BE2C (cell line): ENCODE results near the gene CCDC92.
A peak's percentile ranks its signal among the peaks of the same experiment; 100 is the strongest.

Experiments
- DNase-seq: peaks from one replicate; pipeline ENCODE4 v3.0.0-alpha.2; 2020
- H3K27me3 ChIP-seq: fragments of 250-450 bp; sonication (Bioruptor Pico); 2 replicates; pipeline ENCODE4 v1.5.1; 2020; ENCODE audit warnings: mild to moderate bottlenecking
- H3K36me3 ChIP-seq: fragments of 250-450 bp; sonication (Bioruptor Pico); 2 replicates; pipeline ENCODE4 v1.5.1; 2020; ENCODE audit warnings: mild to moderate bottlenecking
- H3K4me1 ChIP-seq: fragments of 250-450 bp; sonication (Bioruptor Pico); 2 replicates; pipeline ENCODE4 v1.5.1; 2020
- H3K4me3 ChIP-seq: 2 replicates; pipeline ENCODE4 v1.5.1; 2011; ENCODE audit warnings: low read depth, low read length
- H3K9me3 ChIP-seq: fragments of 250-450 bp; sonication (Bioruptor Pico); 2 replicates; pipeline ENCODE4 v1.5.1; 2020
- CTCF ChIP-seq: IDR thresholded peaks from 2 replicates; pipeline ENCODE4 v1.5.1; 2012; ENCODE audit warnings: mild to moderate bottlenecking, low read depth, low read length

CCDC92 gene

DNA sequence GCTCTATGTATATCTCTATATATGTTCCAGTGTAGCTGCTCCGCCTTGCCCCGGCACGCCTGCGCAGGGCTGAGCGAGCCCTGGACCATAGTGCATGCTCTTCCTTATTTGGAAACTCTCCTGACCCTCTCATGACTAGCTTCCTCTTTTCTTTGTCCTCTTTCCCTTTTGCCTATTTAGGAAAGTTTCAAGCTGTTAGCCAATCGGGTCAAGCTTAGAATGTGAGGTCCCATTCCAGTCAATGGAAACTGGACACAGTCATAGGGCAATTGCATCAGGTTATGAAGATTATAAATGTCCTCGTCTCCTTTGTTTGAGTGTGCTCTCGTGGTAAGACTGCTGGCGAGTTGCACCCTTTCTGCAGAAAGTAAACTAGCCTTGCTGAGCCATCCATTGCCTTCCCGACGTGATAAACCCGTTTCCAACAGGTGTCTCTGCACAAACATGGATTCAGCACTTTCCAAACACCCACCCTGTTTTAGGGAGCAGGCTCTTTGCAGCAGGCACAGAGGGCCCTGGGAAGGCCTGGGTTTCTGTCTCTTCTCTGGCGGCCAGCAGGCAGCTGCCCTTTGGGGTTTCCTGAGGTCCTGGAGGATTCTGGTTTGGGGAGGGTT lies 30.9 kb downstream of the CCDC92 start:
- H3K36me3 ChIP-seq = no peaks in the 10 kb centered on the region; the same call in 1 of the 2 replicates
- no peak for TF ChIP-seq CTCF
- no peaks in the 10 kb centered on the region for H3K9me3 ChIP-seq
- H3K4me1 ChIP-seq = no peaks in the 10 kb centered on the region; the same call in 1 of the 2 replicates
- DNase-seq = no peak
- no peak overlapping the region for H3K4me3 ChIP-seq
- H3K27me3 ChIP-seq = no peaks in the 10 kb centered on the region

GRCh38 chr12:123941000-123941399 lies 31.6 kb downstream of the CCDC92 start:
- no peak for TF ChIP-seq CTCF
- Histone ChIP-seq H3K9me3 (no peaks in the 10 kb centered on the region), H3K4me3 (no peak overlapping the region), H3K27me3 (no peaks in the 10 kb centered on the region), H3K4me1 (no peaks in the 10 kb centered on the region; the same call in 1 of the 2 replicates), H3K36me3 (no peaks in the 10 kb centered on the region; the same call in 1 of the 2 replicates)
- DNase-seq = no peak

GRCh38 chr12:123940627-123940966 lies 32.0 kb downstream of the CCDC92 start:
- Histone ChIP-seq H3K9me3 (no peaks in the 10 kb centered on the region), H3K4me1 (no peaks in the 10 kb centered on the region; the same call in 1 of the 2 replicates), H3K27me3 (no peaks in the 10 kb centered on the region), H3K36me3 (no peaks in the 10 kb centered on the region; the same call in 1 of the 2 replicates), H3K4me3 (no peak overlapping the region)
- no peak for TF ChIP-seq CTCF
- no peak for DNase-seq

- TF ChIP-seq CTCF = no peak
- DNase-seq = no peak
- H3K9me3 ChIP-seq = no peaks in the 10 kb centered on the region
- no peaks in the 10 kb centered on the region; the same call in 1 of the 2 replicates for H3K4me1 ChIP-seq
- no peak overlapping the region for H3K4me3 ChIP-seq
- no peaks in the 10 kb centered on the region for H3K27me3 ChIP-seq
- H3K36me3 ChIP-seq = no peaks in the 10 kb centered on the region; the same call in 1 of the 2 replicates
Observed at GRCh38 chr12:123939716-123940626, 32.7 kb downstream of the CCDC92 start.

DNA sequence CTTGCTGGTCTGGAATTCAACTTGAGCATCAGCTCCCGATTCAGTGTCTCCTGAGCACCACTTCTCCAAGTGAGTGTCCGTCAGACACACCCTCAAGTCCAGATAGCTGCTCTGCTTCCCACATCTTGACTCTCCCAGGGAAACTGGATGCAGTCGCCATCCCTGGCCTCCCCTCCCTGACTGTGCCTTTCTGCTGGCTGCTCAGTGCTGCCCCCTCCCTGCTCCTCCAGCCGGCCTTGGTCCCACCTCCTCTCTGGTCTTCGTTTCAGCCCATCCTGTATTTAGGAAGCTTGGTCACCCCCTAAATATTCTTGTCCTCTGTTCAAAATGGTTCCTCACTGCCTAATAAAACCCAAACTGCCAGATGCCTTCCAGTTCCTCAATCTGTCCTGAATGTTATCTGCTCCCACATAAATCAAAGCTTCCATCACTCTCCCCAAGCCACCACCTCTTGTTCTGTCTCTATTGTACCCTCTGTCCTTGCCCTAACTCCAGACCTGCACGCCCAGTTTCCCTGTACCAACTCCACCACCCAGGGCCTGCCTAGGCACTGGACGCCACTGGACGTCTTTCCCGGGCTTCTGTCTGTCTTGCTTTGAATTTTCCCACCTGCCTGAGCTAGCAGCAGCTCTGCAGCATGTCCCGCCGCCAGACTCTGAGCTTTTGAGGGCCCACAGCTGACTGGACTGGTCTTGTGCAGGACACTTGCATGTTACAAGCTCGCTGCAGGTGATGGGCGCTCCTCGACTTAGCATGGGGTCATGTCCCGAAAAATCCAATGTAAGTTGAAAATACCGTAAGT lies 33.8 kb downstream of the CCDC92 start:
- Histone ChIP-seq H3K9me3 (no peaks in the 10 kb centered on the region), H3K27me3 (no peaks in the 10 kb centered on the region), H3K36me3 (no peaks in the 10 kb centered on the region; the same call in 1 of the 2 replicates), H3K4me3 (no peak overlapping the region), H3K4me1 (no peaks in the 10 kb centered on the region; the same call in 1 of the 2 replicates)
- TF ChIP-seq CTCF = peak; percentile 62
- peak; percentile 46 for DNase-seq
